IgD-negative memory B cell (primary cell): ENCODE results near the gene EHD4. TPM values are rescaled to one million over a fixed set of nuclear protein-coding genes. Genes with fewer than 3 reads are reported as not detected.
A peak's percentile ranks its signal among the peaks of the same experiment; 100 is the strongest.

Source experiments
- H3K27ac Mint-ChIP-seq, 3 donors: one replicate each; pipeline ENCODE4 v1.8.0; 2020 to 2022; ENCODE audit warnings: mild to moderate bottlenecking in 3 of 3, mixed read lengths in 3 of 3, moderate library complexity in 1 of 3
- H3K27me3 Mint-ChIP-seq: one replicate; pipeline ENCODE4 v1.8.0; 2021; ENCODE audit warnings: mixed read lengths
- H3K36me3 Mint-ChIP-seq: one replicate; pipeline ENCODE4 v1.8.0; 2020; ENCODE audit warnings: mild to moderate bottlenecking, mixed read lengths
- H3K4me1 Mint-ChIP-seq, 3 donors: one replicate each; pipeline ENCODE4 v1.8.0; 2020 to 2022; ENCODE audit warnings: mixed read lengths in 3 of 3, mild to moderate bottlenecking in 1 of 3
- H3K4me3 Mint-ChIP-seq, 4 donors: one replicate each; pipeline ENCODE4 v1.8.0; 2020 to 2022; ENCODE audit warnings: mild to moderate bottlenecking in 4 of 4, mixed read lengths in 4 of 4, moderate library complexity in 3 of 4
- H3K9me3 Mint-ChIP-seq, 3 donors: one replicate each; pipeline ENCODE4 v1.8.0; 2020 to 2021; ENCODE audit warnings: mixed read lengths in 3 of 3, mild to moderate bottlenecking in 1 of 3
- polyA plus RNA-seq: library from polyadenylated mRNA; unstranded; fragments of 300-500 nt; fragmentation: Illumina TruSeq; gene quantifications from one replicate; pipeline ENCODE4 v1.2.3, GENCODE V29; 2021

EHD4 gene
- polyA plus RNA-seq, 1 donor from 2014 or later: 3.8 TPM

DNA sequence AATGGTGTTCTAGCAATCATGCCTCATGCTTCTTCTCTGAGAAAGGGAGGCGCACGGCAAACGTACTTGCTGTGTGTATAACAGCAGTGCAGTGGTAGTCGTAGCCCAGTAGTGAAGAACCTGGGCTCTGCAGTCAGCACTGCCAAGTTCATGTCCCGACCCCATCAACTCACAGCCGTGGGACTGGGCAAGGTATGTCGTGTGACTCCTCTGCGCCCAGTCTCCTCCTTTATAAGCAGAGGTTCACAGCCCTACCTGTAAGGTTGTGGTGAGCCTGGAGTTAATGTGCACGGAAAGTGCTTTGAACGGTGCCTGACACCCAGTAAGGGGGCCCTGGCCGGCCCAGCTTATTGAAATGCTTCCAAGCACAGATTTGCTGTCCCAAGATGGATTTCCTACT is 26.6 kb downstream of the EHD4 start:
- Mint-ChIP-seq H3K27ac (no peak overlapping the region), H3K9me3 (no peaks in the 10 kb centered on the region), H3K4me1 (no peaks in the 10 kb centered on the region), H3K4me3 (no peak overlapping the region), H3K36me3 (peaks cover 6% of the 10 kb centered on the region), H3K27me3 (no peaks in the 10 kb centered on the region)

- H3K9me3 Mint-ChIP-seq: no peaks in the 10 kb centered on the region
- H3K4me1 Mint-ChIP-seq: no peaks in the 10 kb centered on the region
- H3K36me3 Mint-ChIP-seq: peaks cover 6% of the 10 kb centered on the region
- no peak overlapping the region for H3K27ac Mint-ChIP-seq
- no peak overlapping the region for H3K4me3 Mint-ChIP-seq
- no peaks in the 10 kb centered on the region for H3K27me3 Mint-ChIP-seq
Observed at GRCh38 chr15:41945221-41945620, 27.1 kb downstream of the EHD4 start.

GRCh38 chr15:41944313-41944940 is 27.9 kb downstream of the EHD4 start:
- H3K36me3 Mint-ChIP-seq: peaks cover 7% of the 10 kb centered on the region
- H3K9me3 Mint-ChIP-seq: no peaks in the 10 kb centered on the region
- no peaks in the 10 kb centered on the region for H3K4me1 Mint-ChIP-seq
- no peaks in the 10 kb centered on the region for H3K27me3 Mint-ChIP-seq
- H3K4me3 Mint-ChIP-seq: no peak overlapping the region
- H3K27ac Mint-ChIP-seq: peak overlapping the region in 1 of 3 donors; percentile 27

GRCh38 chr15:41943543-41944312 is 28.6 kb downstream of the EHD4 start:
- Mint-ChIP-seq H3K36me3 (peaks cover 9% of the 10 kb centered on the region), H3K27ac (no peak overlapping the region), H3K9me3 (no peaks in the 10 kb centered on the region), H3K4me1 (no peaks in the 10 kb centered on the region), H3K4me3 (no peak overlapping the region), H3K27me3 (no peaks in the 10 kb centered on the region)

DNA sequence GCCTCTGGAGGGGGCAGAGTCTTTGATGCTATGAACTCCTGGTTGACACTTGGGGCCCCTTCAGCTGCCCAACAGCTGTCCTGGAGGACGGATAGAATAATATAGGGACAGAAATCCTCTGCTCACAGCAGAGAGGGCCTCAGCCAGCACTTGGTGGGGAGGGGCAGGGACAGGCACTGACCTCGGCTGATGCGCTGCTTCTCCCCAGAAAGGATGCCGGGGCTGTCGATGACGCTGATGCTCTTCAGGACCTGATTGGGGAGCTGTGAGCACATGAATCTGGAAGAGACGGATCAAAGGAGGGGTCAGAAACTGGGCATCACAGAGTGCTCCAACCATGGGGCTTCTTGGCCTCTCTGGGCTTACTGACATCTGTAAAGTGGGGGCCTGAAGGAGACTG is 29.5 kb downstream of the EHD4 start:
- Mint-ChIP-seq H3K9me3 (no peaks in the 10 kb centered on the region), H3K4me3 (no peak overlapping the region), H3K27ac (peak overlapping the region in 1 of 3 donors; percentile 89)

DNA sequence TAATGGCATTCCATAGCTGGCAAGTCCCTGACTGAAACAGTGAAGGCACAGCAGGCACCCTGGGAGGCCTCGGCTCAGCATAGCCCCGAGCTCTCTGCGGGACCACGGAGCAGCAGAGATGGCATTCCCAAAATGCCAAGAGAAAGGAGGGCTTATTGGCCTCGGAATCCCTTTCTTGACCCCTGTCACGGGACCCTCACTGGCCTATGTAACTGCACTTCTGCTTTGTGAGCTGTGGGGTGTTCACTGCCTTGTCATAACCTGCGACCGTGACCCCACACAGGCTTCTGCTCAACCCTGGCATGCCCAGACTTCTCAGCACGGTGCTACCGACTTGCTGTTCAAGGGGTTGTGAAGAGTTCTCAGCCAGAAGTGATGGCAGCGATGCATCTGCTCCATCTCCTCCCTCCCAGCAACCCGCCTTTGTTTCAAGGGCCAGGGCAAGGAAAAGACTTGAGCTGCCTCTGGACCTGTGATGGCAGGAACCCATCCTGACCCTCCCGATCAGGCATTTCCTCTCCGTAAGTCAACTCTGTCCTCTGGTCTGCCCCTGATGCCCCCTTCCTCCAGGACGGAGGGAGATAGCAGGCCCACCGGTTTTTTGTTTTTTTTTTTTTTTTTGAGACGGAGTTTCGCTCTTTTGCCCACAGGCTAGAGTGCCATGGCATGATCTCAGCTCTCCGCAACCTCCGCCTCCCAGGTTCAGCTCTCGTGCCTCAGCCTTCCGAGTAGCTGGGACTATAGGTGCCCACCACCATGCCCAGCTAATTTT is 30.5 kb downstream of the EHD4 start:
- Mint-ChIP-seq H3K9me3 (no peaks in the 10 kb centered on the region), H3K27ac (peak overlapping the region in 1 of 3 donors; percentile 89), H3K4me1 (peaks cover 5 to 7% (median 6%) of the 10 kb centered on the region in 3 donors), H3K4me3 (no peak overlapping the region), H3K27me3 (no peaks in the 10 kb centered on the region), H3K36me3 (peaks cover 7% of the 10 kb centered on the region)

More for the DNA sequence above, 29.5 kb downstream of the EHD4 start:
- H3K4me1 Mint-ChIP-seq: no peaks in the 10 kb centered on the region
- H3K27me3 Mint-ChIP-seq: no peaks in the 10 kb centered on the region
- peaks cover 9% of the 10 kb centered on the region for H3K36me3 Mint-ChIP-seq

- H3K27me3 Mint-ChIP-seq: no peaks in the 10 kb centered on the region
- H3K4me3 Mint-ChIP-seq: no peak overlapping the region
- H3K36me3 Mint-ChIP-seq: peaks cover 7% of the 10 kb centered on the region
- peaks cover 9 to 15% (median 13%) of the 10 kb centered on the region in 3 donors for H3K4me1 Mint-ChIP-seq
- no peaks in the 10 kb centered on the region for H3K9me3 Mint-ChIP-seq
- H3K27ac Mint-ChIP-seq: peak overlapping the region in 1 of 3 donors; percentile 71
Observed at GRCh38 chr15:41940441-41940857, 31.9 kb downstream of the EHD4 start.

- H3K27ac Mint-ChIP-seq: peak overlapping the region in 1 of 3 donors; percentile 71
- H3K9me3 Mint-ChIP-seq: no peaks in the 10 kb centered on the region
- H3K36me3 Mint-ChIP-seq: peaks cover 9% of the 10 kb centered on the region
- no peaks in the 10 kb centered on the region for H3K27me3 Mint-ChIP-seq
- H3K4me3 Mint-ChIP-seq: no peak overlapping the region
- peaks cover 12 to 18% (median 17%) of the 10 kb centered on the region in 3 donors for H3K4me1 Mint-ChIP-seq
Observed at GRCh38 chr15:41939986-41940385, 32.4 kb downstream of the EHD4 start.

- H3K4me1 Mint-ChIP-seq: peaks cover 14 to 24% (median 24%) of the 10 kb centered on the region in 3 donors
Observed at GRCh38 chr15:41937568-41937923, 34.8 kb downstream of the EHD4 start.

GRCh38 chr15:41936649-41937567 is 35.4 kb downstream of the EHD4 start:
- Mint-ChIP-seq H3K27me3 (no peaks in the 10 kb centered on the region), H3K36me3 (peaks cover 10% of the 10 kb centered on the region), H3K4me1 (peaks cover 14 to 24% (median 24%) of the 10 kb centered on the region in 3 donors), H3K4me3 (peak overlapping the region in 3 of 4 donors; percentile 5 to 47 (median 6)), H3K9me3 (no peaks in the 10 kb centered on the region), H3K27ac (peak overlapping the region; percentile 18 to 97 (median 92))

More at GRCh38 chr15:41937568-41937923, 34.8 kb downstream of the EHD4 start:
- peak overlapping the region in 2 of 4 donors; percentile 44 to 47 for H3K4me3 Mint-ChIP-seq
- H3K27ac Mint-ChIP-seq: peak overlapping the region; percentile 18 to 97 (median 92)
- no peaks in the 10 kb centered on the region for H3K27me3 Mint-ChIP-seq
- H3K9me3 Mint-ChIP-seq: no peaks in the 10 kb centered on the region
- H3K36me3 Mint-ChIP-seq: peaks cover 10% of the 10 kb centered on the region

- Mint-ChIP-seq H3K4me1 (peaks cover 14 to 24% (median 24%) of the 10 kb centered on the region in 3 donors), H3K27me3 (no peaks in the 10 kb centered on the region), H3K36me3 (peaks cover 10% of the 10 kb centered on the region), H3K4me3 (peak overlapping the region in 1 of 4 donors; percentile 34), H3K9me3 (no peaks in the 10 kb centered on the region), H3K27ac (peak overlapping the region in 2 of 3 donors; percentile 48 to 74)
Observed at GRCh38 chr15:41936155-41936554, 36.2 kb downstream of the EHD4 start.

DNA sequence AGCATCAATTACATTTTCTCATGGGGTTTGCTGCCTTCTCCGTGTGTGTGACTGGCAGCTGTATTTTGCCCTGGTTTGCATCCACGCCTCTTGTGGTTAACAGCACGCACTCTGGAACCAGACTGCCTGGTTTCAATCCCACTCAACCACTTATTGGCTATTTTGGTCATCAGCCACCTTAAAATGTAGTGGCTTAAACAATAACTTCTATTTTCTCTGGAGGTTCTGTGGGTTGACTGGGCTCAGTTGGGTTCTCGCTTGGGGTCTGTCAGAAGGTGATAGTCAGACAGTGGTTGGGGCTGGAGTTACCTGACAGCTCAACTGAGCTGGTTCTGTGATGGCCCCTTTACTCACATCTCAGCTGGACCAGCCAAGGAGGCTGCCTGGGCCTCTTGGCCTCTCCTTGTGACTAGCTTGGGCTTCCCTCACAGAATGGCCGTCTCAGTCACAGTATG is 36.8 kb downstream of the EHD4 start:
- H3K9me3 Mint-ChIP-seq: no peaks in the 10 kb centered on the region
- H3K27me3 Mint-ChIP-seq: no peaks in the 10 kb centered on the region
- H3K27ac Mint-ChIP-seq: peak overlapping the region; percentile 48 to 87 (median 74)
- H3K36me3 Mint-ChIP-seq: peaks cover 9% of the 10 kb centered on the region
- H3K4me1 Mint-ChIP-seq: peaks cover 14 to 24% (median 24%) of the 10 kb centered on the region in 3 donors
- peak overlapping the region in 1 of 4 donors; percentile 76 for H3K4me3 Mint-ChIP-seq

DNA sequence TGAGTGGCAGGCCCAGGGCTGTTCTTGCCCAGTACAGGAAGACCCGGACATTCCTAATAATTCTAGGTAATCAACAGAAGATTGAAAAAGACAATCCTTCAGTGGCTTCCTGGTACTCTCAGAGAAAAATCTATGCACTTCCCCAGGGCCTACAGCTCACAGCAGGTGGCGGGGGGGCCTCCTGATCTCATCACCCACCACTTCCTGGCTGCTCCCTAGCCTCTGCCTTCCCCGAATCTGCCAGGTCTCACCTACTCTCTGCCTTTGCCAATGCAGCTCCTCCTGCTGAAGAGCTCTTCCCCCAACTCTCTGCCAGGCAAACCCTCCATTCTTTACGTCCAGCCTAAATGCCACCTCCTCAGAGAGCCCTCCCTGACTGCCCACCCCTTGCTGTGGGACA is 37.5 kb downstream of the EHD4 start:
- Mint-ChIP-seq H3K4me3 (peak overlapping the region in 3 of 4 donors; percentile 3 to 88 (median 79)), H3K27me3 (no peaks in the 10 kb centered on the region), H3K27ac (peak overlapping the region; percentile 48 to 87 (median 74)), H3K4me1 (peaks cover 15 to 24% (median 24%) of the 10 kb centered on the region in 3 donors), H3K9me3 (no peaks in the 10 kb centered on the region), H3K36me3 (peaks cover 5% of the 10 kb centered on the region)

- H3K4me3 Mint-ChIP-seq: no peak overlapping the region
- peaks cover 22 to 34% (median 31%) of the 10 kb centered on the region in 3 donors for H3K4me1 Mint-ChIP-seq
- no peaks in the 10 kb centered on the region for H3K9me3 Mint-ChIP-seq
- peaks cover 1% of the 10 kb centered on the region for H3K27me3 Mint-ChIP-seq
- peaks cover 3% of the 10 kb centered on the region for H3K36me3 Mint-ChIP-seq
- peak overlapping the region in 1 of 3 donors; percentile 16 for H3K27ac Mint-ChIP-seq
Observed at GRCh38 chr15:41933771-41934170, 38.6 kb downstream of the EHD4 start.
